Limb (tissue), 2 donors: ENCODE data around the gene LIN54.
"Not testable (repeated sequence)": the region's sequence is repeated elsewhere in the genome, so short reads cannot be mapped to it uniquely, and the experiment has no call there.

Source experiments
- DNase-seq, 2 donors: peaks; one replicate each; pipeline ENCODE4 v3.0.0-alpha.2; 2016; ENCODE audit errors: extremely low spot score in 2 of 2

LIN54 gene

DNA sequence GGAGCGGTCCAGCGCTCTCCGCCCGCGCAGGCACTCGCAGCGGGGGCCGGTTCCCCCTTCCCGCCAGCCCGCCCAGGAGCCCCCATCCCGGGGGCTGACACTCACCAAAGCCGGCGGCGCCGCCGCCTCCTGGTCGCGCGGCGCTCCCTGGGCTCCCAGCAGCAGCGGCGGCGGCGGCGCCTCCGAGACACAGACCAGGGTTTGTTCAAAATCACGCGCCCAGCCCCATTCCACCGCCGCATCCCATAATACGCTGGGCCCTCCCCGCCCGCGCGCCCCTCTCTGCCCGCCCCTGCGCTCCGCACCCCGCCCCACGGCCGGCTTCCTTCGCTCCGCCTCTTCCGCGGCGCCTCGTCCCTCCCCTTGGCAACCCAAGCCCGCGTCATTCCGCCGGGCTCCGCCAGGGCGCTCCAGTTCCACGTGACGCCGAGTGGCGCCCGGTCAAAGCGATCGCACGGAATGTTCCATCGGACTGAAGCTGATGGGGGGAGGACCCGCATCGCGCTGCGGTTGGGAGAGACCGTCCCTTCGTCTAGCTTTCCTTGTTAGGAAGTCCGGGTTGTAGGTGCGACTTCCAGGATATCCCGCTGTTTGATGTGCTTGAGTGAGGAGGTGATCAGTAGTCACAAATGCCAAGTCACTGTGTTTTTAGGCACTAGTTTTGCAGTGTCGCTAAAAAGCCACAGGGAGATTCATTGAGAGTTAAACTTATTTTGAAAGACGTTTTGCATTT lies 2.2 kb upstream of the LIN54 start:
- DNase-seq = peak; percentile 99

DNA sequence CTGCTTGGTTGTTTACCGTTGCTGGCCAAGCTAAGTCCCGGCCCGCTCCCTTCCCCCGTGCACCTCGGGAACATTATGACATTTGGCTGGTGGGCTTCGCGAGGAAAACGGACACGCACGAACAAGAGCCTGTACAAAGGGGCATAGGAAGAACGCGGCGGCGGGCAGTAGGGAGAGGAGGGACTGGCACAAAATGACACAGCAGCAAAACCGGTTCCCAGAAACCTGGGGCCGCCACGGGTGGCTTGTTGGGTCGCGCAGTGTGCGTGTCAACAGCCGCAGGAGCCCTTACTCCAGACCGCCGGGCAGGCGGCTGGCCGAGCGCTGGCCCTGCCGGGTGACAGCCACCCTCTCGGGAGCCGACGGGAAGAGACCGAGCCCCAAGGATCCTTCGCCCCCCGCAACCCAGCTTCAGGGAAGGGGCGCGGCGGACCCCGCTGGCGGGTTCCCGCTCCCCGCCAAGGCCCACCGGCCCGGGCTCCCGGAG lies 1.6 kb upstream of the LIN54 start:
- DNase-seq = peak in 1 of 2 donors; percentile 69

DNA sequence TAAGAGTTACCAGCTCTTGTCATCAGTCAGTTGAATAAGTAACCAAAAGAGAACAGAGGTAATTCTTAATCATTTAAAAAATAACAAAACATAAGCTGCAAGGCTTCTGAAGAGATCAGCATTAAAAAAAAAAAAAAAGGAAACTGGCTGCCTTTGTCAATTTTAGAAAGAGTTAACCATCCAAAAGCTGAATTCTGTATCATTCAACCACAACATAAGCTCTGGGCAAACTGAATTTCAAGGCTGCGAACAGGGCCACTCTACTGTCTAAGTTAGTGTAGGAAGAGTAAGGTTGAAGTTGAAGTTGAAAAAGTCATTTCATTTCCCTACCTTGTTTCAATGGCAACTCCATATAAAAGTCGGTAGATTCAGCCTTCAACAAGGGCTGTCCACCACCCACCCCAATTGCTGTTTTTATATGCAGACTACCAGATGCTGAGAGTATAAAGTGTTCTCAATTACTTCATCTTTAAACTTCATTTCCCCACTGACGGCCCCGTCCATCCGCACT lies 1.1 kb upstream of the LIN54 start:
- no peak for DNase-seq

DNA sequence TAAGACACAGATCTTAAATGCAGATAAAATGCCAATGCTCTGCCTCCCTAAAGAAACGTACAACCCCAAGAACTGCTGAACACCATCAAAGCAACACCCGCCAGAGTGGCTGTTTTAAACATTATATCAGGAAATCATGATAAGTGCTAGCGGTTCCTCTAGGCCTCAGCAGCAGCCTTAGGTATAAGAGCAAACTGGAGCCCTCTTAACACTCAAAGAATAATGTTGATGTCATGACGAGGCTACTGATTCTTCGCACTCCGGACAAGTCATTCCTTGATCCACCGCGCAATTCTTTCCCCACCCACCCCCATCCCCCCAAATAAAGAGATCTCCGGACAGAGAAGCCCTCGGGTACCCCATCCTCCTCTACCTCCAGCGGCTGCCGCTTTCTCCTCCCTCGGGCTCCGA lies 507 bp downstream of the LIN54 start:
- peak in 1 of 2 donors; percentile 14 for DNase-seq

DNA sequence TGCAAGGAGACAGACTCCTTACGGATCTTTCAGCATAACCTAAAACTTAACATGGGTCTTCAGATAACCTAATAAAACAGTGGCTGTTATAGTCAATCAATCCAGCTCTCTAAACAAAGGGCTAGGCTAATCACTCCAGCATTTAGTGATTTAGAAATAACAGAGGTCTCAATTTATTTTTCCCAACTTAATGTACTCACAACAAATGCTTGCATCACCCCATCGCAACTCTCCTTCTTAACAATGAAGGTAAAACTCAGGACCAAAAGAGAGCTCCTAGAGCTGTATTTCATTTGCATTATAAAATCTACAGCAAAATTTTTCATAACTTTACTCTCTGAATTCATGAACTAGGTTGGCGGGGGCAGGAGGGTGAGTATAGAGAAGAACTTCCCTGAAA lies 1.1 kb downstream of the LIN54 start:
- DNase-seq = no peak

DNA sequence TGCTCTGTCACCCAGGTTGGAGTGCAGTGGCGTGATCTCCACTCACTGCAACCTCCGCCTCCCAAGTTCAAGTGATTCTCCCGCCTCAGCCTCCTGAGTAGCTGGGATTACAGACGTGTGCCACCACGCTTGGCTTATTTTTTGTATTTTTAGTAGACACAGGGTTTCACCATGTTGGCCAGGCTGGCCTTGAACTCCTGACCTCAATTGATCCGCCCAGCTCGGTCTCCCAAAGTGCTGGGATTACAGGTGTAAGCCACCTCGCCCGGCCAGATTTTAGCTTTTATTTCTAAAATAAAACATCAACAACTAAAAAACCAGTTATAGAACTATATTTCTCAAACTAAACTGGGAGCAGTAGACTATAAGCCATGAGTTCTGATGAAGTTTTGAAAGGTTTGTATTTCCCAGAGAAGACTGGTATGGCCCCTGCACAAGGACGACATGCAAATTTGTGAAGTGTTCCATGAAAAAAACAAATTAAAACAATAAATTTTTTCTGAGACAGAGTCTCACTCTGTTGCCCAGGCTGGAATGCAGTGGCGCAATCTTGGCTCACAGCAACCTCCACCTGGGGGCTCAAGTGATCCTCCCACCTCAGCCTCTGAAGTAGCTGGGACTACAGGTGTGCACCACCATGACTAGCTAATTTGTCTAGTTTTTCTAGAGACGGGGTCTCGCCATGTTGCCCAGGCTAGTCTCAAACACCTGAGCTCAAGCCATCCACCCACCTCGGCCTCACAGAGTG lies 7.4 kb downstream of the LIN54 start:
- DNase-seq = not testable (repeated sequence)

DNA sequence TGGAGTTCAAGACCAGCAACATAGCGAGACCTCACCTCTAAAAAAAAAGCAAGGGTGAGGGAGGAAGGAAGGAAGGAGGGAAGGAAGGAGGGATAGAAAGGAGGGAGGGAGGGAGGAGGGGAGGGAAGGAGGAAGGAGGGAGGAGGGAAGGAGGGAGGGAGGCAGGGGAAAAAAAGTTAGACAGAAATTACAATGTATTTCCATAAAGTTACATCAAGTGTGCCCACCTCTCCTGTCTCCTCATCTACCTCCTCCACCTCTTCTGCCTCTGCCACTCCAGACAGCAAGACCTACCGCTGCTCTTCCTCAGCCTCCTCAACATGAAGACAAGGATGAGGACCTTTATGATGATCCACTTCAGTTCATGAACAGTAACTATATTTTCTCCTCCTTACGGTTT lies 8.3 kb downstream of the LIN54 start:
- no peak for DNase-seq

DNA sequence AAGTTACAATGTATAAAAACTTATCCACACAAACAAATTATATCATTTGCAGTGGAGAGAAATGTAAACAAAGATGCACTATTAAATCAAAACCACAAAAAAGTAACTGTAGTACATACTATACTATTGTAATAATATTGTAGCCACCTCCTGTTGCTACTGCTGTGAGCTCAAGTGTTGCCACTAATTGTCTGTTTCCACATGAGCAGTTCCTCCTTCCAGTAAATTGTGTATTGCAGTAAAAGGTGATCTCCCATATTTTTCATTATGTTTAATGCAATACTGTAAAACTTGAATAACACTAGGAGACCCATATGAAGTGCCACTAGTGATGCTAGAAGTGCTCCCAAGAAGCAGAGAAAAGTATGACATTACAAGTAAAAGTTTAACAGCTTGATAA lies 11.7 kb downstream of the LIN54 start:
- DNase-seq = no peak

DNA sequence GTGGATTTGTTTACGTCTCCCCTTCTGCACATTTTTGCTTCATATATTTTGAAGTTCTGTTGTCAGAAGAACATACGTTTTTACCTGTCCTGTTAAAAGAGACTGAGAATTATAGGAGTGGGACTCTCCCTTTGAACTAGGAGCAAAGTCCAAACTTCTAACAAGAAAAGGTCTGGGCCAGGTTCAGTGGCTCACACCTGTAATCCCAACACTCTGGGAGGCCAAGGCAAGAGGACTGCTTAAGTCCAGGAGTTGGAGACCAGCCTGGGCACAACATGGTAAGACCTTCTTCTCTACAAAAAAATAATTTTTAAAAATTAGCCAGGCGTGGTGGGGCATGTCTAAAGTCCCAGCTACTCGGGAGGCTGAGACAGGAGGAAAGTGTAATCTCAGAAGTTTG lies 15.8 kb downstream of the LIN54 start:
- no peak for DNase-seq

DNA sequence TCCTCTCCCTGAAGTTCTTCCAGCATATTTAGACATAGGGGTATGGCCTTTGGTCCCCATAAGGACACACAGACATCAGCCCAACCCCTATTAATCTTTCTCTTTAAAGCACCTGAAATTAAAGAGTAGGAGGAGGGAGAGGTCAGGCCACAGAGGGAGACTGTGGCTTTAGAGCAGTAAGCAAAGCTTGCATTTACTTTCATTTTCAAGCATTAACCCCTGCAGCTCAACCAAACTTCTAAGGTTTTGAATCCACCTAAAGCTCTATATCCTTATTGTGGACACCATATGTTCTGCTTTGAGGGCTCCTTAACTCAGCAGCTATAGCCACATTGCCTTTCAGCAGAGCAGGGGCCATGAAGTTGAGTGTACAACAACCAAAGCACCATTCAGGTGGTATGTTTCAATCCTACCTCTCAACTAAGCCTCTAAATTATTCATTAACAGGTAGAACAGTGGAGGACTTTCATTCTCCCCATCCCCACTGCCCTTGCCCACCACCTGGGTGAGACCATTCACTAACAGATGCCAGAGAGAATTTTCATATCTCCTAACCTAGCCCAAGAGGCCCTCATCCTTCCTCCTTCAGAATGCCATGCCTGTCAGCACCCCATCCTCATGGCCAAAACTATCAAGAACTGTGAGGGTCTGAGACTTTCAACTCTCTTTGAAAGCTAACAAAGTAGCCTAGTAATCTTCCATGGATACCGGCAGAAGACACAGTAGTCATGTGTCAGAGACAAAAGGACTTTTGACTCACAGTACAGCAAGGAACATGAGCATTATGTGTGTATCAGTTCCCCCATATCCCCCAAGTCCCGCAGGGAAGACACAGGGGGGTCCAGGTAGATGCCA lies 20.8 kb downstream of the LIN54 start:
- no peak for DNase-seq

DNA sequence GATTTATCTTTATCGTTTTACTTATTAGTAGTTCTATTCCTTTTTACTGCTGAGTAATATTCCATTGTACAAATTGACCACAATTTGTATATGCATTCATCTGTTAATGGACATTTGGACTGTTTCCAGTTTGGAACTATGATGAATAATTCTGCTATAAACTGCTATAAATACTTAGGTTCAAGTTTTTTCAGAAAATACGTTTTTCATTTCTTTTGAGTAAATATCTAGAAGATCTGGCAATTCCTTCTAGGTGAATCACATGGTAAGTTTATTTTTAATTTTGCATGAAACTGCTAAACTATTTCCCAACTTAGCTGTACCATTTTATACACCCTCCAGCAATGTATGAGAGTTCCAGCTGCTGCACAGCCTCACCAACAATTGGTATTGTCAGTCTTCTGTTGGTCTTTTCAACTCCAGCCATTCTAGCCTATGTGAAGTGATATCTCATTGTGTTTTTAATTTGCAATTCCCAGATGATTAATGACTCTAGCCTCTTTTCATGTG lies 22.2 kb downstream of the LIN54 start:
- no peak for DNase-seq

DNA sequence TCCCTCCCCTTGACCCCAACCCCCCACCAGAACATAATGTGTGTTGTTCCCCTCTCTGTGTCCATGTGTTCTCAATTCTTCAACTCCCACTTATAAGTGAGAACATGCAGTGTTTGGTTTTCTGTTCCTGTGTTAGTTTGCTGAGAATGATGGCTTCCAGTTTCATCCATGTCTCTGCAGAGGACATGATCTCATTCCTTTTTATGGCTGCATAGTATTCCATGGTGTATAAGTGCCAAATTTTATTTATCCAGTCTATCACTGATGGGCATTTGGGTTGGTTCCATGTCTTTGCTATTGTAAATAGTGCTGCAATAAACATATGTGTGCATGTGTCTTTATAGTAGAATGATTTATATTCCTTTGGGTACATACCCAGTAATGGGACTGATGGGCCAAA lies 23.1 kb downstream of the LIN54 start:
- DNase-seq = not testable (repeated sequence)

DNA sequence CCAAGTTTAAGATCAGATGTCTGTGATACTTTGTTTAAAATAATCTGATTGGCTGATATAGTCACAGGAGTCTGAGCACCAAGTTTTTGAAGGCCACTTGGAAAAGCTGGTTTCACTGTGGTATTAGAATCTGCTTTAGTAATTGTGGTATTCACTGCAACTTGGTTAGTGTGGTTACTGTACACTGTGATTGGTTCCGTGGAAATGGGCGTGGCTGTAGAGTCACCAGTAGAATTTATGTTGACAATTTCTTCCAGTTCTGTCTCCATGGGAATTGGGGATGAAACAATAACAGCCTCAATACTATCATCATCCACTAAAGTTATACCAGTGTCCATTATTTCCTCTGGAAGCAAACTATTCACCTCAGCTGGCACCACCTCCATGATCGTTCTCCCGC lies 26.2 kb downstream of the LIN54 start:
- no peak for DNase-seq

DNA sequence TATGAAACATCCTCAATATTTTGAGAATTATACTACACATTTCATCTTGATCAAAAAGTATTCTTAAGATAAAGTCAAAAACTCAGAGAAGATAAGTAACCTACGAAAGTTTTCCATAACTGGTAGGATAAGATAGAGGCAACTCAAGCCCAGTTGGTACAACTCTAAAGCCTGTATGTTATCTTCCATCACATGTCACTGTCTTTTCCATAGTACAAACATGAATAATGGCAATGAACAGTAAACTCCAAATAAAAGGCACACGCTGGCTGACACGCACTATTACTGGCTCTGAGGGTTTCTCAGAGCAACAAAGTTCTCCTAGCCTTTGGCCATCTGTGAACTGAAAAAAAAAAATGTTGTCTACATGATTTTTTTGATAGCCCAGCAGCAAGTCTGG lies 27.2 kb downstream of the LIN54 start:
- no peak for DNase-seq

DNA sequence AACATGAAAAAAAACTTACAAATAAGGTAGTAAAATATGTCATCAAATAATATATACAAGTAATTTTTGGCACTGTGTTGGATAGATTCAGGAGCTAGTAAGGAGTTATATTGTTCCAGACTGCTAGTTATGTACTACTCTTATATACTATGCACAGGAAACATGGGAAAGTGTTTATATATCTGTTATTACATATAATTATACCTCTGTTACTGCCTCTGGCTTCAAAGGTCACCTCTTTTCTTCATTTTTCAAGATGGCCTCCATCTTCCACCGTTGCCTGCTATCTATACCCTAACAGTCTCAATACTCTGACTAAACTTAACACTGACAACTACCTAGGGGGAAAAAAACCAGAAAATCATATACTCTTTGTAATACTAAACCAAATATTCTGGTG lies 29.5 kb downstream of the LIN54 start:
- DNase-seq = no peak

DNA sequence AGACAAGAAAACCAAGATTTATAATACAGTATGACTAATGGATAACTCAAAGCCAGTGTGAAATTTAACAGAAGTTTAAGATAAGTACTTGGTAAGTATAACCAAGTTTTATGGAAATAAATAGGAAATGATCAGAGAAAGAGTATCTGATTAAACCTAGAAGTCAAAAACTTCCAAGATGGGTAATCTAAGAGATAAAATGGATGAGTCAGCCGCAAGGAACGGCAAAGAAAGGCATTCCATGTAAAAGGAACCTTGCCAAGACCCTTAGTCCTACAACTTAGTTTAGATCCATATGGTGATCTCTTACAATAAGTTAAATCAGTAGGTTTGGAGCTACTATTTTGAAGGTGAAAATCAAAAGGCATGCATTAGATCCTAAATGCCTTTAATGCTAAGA lies 34.8 kb downstream of the LIN54 start:
- no peak for DNase-seq

DNA sequence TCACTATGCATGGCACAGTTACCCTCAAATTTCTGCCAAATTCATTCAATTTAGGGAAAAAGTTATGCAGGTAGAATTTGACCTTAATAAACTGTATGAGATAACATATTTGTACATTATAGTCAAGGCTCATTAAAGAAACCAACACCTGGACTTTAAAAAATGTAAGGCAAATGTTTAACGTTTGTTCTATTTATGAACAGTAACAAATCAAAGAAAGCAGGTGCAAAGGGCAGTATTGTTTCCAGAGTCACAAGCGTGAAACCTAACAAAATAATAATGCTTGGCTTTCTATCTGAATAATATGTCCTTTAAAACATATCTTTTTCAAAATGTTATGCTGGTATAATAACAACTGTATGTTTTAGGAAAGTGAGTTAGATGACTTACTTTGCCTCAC lies 41.2 kb downstream of the LIN54 start:
- no peak for DNase-seq

DNA sequence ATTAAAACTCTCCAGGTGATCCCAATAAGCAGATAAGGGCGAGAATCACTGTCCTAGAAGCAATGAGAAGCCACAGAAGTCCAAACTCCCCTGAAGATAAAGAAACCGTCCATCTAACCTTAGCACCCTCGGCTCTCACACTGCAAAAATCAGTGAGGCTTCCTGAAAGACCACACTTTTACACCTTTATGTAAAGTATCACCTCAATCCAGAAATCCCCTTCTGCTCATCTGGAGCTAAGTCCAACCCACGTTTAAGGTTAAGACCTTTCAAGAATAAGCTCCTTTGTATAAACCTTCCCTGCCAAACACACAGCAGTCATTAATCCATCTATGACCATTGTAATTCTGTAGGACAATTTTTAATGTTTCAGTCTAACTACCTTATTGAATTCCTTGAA lies 41.7 kb downstream of the LIN54 start:
- DNase-seq = no peak

DNA sequence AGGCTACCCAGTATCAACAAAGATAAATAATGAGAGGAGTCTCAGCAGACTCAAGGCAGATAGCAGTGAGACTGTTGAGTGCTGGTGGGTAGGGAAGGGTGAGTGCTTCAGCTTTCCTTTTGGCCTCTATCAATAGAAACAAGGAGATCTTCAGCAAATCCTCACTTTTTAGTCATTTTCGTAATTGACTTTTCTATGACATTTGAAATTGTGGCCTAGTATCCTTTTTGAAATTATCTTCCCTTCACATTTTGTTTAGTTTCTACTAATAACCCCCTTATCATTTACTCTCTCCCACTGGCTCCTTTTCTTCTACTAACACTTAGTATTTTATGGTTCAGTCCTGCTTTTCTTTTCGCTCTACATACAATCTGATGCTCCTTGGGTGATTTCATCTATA lies 44.9 kb downstream of the LIN54 start:
- no peak for DNase-seq

DNA sequence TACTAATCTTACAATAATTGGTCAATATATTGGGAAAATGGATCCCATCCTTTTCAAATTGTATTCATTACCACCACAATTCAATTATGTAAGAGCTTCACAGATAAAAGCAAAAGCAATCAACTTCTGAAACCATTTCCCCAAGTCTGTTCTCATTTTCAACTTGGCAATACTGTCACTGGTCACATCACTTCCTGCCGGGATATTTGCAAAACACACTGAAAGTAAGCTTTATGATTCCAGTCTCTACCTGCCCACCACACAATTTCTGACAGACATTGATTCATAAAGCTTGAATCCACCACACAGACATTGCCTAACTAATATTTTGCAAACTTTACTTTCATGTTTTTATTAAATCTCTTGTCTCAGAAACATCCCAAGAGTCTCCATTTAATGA lies 53.6 kb downstream of the LIN54 start:
- DNase-seq = no peak

DNA sequence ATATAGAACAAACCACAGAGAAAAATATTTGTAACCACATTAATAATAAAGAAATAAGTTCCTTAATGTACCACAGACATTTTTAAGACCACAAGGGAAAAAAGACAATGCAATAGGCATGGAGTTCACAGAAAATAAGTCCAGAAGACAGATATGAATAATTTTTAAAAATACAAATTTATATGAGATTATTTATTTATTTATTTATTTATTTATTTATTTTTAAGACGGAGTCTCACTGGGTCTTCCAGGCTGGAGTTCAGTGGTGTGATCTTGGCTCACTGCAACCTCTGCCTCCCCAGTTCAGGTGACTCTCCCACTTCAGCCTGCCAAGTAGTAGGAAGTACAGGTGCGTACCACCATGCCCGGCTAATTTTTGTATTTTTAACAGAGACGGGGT lies 56.4 kb downstream of the LIN54 start:
- DNase-seq = no peak

DNA sequence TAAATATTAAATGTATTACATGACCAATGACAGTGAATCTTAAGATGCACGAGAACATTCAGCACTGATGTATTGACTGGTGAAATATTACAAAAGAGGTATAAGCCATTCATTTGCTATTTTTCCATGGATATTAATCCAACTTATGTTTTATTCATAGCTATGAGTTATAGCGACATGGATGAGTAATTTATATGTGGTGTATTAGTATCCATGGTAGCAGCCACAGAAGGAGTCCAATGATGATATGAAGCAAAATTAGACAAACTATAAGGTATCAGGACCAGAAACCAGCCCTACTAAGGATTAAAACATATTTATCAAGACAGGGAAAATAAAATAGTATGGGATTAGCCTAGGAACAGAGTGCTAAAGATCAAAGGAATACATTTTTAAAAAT lies 59.4 kb downstream of the LIN54 start:
- DNase-seq = no peak
